Osteocyte (in vitro differentiated cells): ENCODE results near the gene NPRL2. TPM values are rescaled to one million over a fixed set of nuclear protein-coding genes. Genes with fewer than 3 reads are reported as not detected.

Experiments used
- DNase-seq: peaks from one replicate; pipeline ENCODE4 v3.0.0; 2021; ENCODE audit warnings: mixed read lengths; ENCODE audit not compliant: unreplicated experiment; ENCODE audit errors: extremely low spot score
- H3K27ac Mint-ChIP-seq: one replicate; pipeline ENCODE4 v1.8.0; 2021; ENCODE audit warnings: mild to moderate bottlenecking, mixed read lengths; ENCODE audit not compliant: unreplicated experiment
- H3K27me3 Mint-ChIP-seq: one replicate; pipeline ENCODE4 v1.8.0; 2021; ENCODE audit warnings: mixed read lengths; ENCODE audit not compliant: unreplicated experiment
- H3K36me3 Mint-ChIP-seq: one replicate; pipeline ENCODE4 v1.8.0; 2021; ENCODE audit warnings: mixed read lengths; ENCODE audit not compliant: unreplicated experiment
- H3K4me1 Mint-ChIP-seq: one replicate; pipeline ENCODE4 v1.8.0; 2021; ENCODE audit warnings: mixed read lengths; ENCODE audit not compliant: unreplicated experiment
- H3K4me3 Mint-ChIP-seq: one replicate; pipeline ENCODE4 v1.8.0; 2021; ENCODE audit warnings: mild to moderate bottlenecking, moderate library complexity, mixed read lengths; ENCODE audit not compliant: unreplicated experiment
- H3K9me3 Mint-ChIP-seq: one replicate; pipeline ENCODE4 v1.8.0; 2021; ENCODE audit warnings: mixed read lengths; ENCODE audit not compliant: unreplicated experiment
- total RNA-seq: library from RNA; stranded (reverse); gene quantifications from 2 replicates; pipeline ENCODE4 v1.2.1, GENCODE V29; 2021
- TF ChIP-seq, protein P1 (sequence below): fragments of 200-600 bp; sonication (generic); IDR thresholded peaks from 2 replicates; pipeline ENCODE4 v1.5.0; 2021; ENCODE audit warnings: antibody characterized with exemption, mild to moderate bottlenecking, moderate library complexity

NPRL2 gene
- total RNA-seq, 1 donor from 2014 or later: 21.0 TPM

- Mint-ChIP-seq H3K4me3 (no peak overlapping the region), H3K9me3 (no peaks in the 10 kb centered on the region), H3K27me3 (no peaks in the 10 kb centered on the region), H3K27ac (no peak overlapping the region), H3K4me1 (peaks cover 35% of the 10 kb centered on the region), H3K36me3 (no peaks in the 10 kb centered on the region)
- peak; percentile 92 for DNase-seq
- TF ChIP-seq, protein P1, sequence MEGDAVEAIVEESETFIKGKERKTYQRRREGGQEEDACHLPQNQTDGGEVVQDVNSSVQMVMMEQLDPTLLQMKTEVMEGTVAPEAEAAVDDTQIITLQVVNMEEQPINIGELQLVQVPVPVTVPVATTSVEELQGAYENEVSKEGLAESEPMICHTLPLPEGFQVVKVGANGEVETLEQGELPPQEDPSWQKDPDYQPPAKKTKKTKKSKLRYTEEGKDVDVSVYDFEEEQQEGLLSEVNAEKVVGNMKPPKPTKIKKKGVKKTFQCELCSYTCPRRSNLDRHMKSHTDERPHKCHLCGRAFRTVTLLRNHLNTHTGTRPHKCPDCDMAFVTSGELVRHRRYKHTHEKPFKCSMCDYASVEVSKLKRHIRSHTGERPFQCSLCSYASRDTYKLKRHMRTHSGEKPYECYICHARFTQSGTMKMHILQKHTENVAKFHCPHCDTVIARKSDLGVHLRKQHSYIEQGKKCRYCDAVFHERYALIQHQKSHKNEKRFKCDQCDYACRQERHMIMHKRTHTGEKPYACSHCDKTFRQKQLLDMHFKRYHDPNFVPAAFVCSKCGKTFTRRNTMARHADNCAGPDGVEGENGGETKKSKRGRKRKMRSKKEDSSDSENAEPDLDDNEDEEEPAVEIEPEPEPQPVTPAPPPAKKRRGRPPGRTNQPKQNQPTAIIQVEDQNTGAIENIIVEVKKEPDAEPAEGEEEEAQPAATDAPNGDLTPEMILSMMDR: peak; percentile 86
Observed at GRCh38 chr3:50324351-50325112, 26.0 kb downstream of the NPRL2 start.

GRCh38 chr3:50323614-50324199 is 26.9 kb downstream of the NPRL2 start:
- Mint-ChIP-seq H3K27me3 (no peaks in the 10 kb centered on the region), H3K4me3 (no peak overlapping the region), H3K27ac (no peak overlapping the region), H3K4me1 (peaks cover 37% of the 10 kb centered on the region), H3K9me3 (no peaks in the 10 kb centered on the region), H3K36me3 (no peaks in the 10 kb centered on the region)
- no peak for DNase-seq
- TF ChIP-seq, protein P1: no peak

GRCh38 chr3:50323092-50323600 is 27.4 kb downstream of the NPRL2 start:
- Mint-ChIP-seq H3K36me3 (no peaks in the 10 kb centered on the region), H3K4me3 (peak overlapping the region; percentile 16), H3K9me3 (no peaks in the 10 kb centered on the region), H3K27ac (no peak overlapping the region), H3K27me3 (no peaks in the 10 kb centered on the region), H3K4me1 (peaks cover 35% of the 10 kb centered on the region)
- DNase-seq: no peak
- TF ChIP-seq, protein P1: no peak

DNA sequence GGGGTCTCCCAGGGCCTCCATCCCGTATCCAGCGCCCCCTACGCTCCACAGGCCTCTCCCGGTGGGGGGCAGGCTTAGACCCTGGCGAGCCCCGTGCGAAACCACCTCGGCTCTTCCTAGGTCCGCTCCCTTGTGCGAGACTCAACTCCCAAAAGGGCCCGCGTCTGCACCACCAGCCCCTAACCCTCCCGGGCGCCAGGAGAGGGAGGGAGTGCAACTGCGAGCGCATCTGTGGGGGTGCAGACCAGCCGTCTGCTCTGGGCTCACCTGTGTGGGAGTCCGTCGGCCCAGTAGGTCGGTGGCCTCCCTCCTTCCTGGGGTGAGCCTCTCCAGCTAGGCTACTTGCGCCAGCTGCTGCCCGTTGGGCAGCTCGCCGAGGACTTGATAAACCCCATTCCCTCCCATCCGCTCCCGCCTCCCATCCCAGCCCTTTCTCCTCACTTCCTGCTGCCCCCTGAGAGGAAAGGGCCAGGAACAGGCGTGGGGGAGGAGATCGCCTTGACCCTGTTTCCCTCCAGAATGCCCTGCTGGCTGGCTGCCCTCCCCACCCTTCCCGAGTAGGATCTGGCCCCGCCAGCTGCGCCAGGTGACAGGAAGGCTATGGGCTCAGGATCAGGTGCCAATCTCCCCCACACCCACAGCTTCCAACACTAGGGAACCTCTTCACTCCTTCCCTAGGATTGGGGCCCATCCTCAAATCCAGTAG is 28.0 kb downstream of the NPRL2 start, which contains the start of gene HYAL2:
HYAL2 (minus strand) TSS at position 360 of the 706 bp plus-strand sequence. CDS start 2,256 bp downstream, outside the sequence.
- DNase-seq: no peak
- H3K27ac Mint-ChIP-seq: peak within 1 kb of the TSS; percentile 99
- TF ChIP-seq, protein P1: no peak
- H3K4me3 Mint-ChIP-seq: peak within 1 kb of the TSS; percentile 82
- H3K4me1 Mint-ChIP-seq: peaks cover 33% of the 10 kb centered on the region
- no peaks in the 10 kb centered on the region for H3K36me3 Mint-ChIP-seq
- H3K27me3 Mint-ChIP-seq: no peaks in the 10 kb centered on the region
- H3K9me3 Mint-ChIP-seq: no peaks in the 10 kb centered on the region

- DNase-seq: no peak
- Mint-ChIP-seq H3K4me3 (no peak overlapping the region), H3K27me3 (no peaks in the 10 kb centered on the region), H3K9me3 (no peaks in the 10 kb centered on the region), H3K4me1 (peaks cover 30% of the 10 kb centered on the region), H3K27ac (no peak overlapping the region), H3K36me3 (no peaks in the 10 kb centered on the region)
- TF ChIP-seq, protein P1: no peak
Observed at GRCh38 chr3:50322115-50322385, 28.5 kb downstream of the NPRL2 start.
